Kidney tubule cell (primary cell): ENCODE measurements around the gene GPR45.
A peak's percentile ranks its signal among the peaks of the same experiment; 100 is the strongest.
"Not testable (repeated sequence)": the region's sequence is repeated elsewhere in the genome, so short reads cannot be mapped to it uniquely, and the experiment has no call there.

Experiments used
- DNase-seq: peaks from one replicate; pipeline ENCODE4 v3.0.0-alpha.2; 2018; ENCODE audit warnings: low spot score

The GPR45 gene, protein sequence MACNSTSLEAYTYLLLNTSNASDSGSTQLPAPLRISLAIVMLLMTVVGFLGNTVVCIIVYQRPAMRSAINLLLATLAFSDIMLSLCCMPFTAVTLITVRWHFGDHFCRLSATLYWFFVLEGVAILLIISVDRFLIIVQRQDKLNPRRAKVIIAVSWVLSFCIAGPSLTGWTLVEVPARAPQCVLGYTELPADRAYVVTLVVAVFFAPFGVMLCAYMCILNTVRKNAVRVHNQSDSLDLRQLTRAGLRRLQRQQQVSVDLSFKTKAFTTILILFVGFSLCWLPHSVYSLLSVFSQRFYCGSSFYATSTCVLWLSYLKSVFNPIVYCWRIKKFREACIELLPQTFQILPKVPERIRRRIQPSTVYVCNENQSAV

DNA sequence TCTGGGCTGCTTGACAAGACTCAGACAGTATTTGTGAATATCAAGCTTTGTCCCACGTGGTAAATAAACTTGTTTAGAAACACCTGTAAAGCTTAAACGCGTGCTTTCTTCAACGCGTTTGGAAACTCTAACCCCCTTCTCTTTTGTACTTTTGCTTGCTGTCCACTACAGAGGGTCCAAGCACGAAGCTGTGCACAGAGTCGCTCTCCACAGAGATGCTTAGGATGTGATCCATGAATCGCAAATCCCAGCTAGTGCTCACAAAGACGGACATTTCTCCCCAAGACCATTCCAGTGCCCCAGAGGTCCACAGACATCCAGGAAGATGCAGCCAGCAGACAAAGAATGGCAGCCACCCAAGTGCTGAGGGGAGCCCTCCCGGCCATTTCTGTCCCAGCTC, at the start of gene GPR45:
GPR45 (plus strand) TSS at position 301 of the 400 bp plus-strand sequence. CDS start 116 bp downstream, outside the sequence.
- no peak for DNase-seq

- peak; percentile 25 for DNase-seq
Observed at GRCh38 chr2:105194022-105194675, 47.4 kb upstream of the GPR45 start.

GRCh38 chr2:105196651-105197050, 44.9 kb upstream of the GPR45 start:
- no peak for DNase-seq

DNA sequence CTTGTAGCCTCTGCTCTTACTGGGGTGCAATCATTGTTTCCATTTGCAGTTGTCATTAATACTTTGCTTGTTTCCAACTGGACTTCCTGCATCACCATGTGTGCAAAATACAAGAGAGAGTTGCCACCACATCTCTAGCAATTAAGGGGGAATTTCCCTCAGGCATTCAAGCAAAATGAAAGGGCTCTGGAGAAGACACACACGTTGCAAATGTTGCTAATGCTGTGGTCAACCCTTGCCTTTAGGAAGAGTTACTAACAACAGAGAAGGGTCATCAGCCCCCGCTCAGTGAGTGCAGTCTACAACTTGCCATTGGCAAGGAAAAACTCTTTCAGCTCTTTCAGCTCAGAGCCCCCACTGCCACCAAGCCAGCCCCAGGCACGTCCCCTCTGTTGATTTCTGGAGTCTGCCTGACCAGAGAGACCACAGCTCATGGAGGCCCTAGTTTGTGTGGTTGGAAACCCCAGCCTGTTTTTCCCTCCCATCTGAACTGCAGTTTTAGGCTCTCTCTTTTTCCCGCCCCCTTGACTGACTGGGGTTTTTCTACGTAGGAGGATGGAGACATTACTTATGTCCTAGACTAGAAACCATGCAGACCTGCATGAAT, 25.9 kb upstream of the GPR45 start:
- DNase-seq, result no peak

DNA sequence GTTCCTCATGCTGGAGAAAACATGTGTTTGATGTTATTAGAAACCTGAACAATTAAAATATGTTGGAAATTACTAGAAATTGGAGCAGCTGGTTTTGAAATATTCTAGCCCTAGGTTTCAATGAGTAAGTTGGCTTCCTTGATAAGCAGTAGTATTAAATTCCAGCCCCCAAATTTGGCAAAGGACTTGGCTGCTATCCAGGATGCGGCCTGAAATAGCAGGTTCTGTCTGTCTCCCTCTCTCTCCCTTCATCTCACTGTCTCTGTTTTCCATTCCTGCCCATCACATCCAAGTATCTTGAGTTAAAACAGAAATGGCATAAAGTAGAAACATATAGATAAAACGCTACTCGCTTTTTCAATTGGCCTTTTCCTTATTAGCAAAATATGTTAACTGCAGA, 20.9 kb upstream of the GPR45 start:
- DNase-seq, result no peak

DNA sequence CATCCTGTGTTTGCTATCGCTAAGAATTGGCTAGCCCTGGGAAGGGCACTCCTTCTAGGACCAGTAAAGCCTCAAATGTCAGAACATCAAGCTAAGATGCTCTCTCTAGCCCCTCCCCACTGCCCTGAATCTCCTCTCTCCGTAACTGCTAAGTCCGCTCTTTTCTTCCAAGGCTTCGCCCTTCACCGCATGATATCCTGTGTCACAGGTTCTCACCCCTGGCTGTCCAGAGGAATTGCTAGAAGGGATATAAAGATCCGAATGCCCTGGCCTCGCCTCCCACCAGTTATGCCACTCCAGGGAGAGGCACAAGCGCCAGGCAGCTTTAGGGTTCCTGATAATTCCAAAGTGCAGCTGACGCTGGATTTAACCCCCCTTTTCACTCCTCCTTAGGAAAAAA, 17.1 kb upstream of the GPR45 start:
- DNase-seq, result no peak

- no peak for DNase-seq
Observed at GRCh38 chr2:105231232-105231619, 10.3 kb upstream of the GPR45 start.

DNA sequence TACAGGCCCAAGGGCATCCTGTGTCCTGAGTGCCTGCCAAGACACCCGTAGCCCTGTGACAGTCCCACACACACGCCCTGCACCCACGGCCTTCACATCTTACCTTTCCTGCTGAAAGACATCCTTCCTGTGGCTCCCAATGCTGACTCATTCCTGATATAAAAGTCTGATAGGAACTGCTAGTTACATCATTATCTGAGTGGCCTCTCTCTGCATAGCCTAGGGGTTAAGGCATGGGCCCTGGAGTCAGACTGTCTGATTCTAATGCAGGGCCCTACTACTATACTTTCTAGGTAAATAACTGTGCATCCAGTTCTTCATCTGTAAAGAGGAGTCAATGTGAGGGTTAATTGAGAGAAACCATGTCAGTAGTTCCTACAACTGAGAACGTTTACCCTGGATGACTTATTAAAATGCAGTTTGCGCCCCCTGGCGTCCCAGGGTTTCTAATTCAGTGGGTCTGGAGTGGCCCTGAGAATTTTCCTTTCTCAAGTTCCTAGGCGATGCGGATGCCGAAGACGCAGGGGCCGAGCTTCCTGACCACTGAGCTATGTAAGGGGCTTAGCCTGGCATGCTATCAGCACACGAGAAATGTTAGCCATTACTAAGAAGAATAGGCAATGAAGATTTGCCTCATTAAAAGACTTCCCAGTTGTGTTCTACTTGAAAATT, 6.0 kb upstream of the GPR45 start:
- peak; percentile 84 for DNase-seq

DNA sequence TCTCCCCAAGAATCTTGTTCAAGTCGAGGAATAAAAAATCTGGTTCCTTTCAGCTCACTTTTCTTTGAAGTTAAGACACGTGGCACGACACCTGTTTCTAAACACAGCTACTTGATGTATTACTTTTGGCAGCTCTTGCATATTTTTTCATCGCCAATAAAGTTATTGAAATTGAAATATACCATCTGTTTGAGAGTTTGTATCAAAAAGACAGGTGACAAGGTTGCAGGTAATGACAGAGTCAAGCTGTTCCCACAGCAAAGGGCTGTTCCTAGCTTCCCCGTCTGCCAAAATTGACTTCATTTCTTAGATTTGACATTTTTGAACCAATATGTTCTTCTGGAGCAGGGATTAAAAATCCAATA, 5.5 kb upstream of the GPR45 start:
- DNase-seq, result no peak

- DNase-seq, result no peak
Observed at GRCh38 chr2:105237045-105237765, 4.3 kb upstream of the GPR45 start.

DNA sequence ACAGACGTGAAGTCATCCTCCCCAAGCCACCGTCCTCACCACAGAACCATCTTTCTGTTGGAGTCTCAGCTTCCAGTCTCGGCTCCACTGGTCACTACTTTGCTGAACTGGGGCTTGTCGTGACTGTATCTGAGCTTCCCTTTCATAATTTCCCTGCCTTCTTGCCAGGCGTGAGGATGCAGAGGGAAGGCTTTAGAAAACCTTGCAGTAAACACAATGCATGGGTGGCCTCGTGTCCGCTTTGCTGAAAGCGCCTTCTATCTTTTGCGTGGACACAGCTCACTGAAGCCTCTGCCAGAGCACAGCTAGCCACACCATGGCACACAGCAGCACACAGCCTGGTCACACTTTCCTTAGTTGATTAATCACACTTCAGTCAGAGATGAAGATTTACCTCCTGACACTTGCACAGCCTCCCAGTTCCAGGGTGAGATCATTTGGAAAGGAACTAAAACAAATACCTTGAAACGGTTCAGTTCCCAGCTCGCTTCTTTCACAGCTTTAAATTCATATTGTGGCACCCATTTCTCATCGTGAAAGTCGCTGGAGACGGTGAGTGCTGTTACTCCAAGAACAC, 2.8 kb upstream of the GPR45 start:
- DNase-seq, result peak; percentile 95

DNA sequence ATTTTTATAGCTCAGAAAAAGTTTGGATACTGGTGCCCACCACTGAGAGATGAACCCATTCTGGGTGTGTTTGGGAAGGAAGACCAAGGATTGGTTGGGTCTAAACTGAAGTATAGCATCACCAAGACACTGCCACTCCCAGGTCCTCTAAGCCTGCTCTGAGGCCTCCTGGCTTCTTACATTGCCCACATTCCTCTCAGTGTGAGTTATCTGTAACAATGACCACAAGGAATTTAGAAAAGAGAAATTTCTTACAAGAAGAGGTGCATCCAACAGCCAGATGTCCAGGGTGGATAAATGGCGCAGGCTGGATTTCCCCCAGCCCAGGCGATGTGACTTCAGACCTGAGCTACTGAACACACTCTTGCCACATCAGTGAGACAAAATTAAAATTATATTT, 1.6 kb upstream of the GPR45 start:
- DNase-seq, result peak; percentile 96

- DNase-seq, result no peak
Observed at GRCh38 chr2:105242286-105242993, 897 bp downstream of the GPR45 start.

GRCh38 chr2:105243961-105244360, 2.4 kb downstream of the GPR45 start:
- no peak for DNase-seq

- no peak for DNase-seq
Observed at GRCh38 chr2:105244451-105244850, 2.9 kb downstream of the GPR45 start.

DNA sequence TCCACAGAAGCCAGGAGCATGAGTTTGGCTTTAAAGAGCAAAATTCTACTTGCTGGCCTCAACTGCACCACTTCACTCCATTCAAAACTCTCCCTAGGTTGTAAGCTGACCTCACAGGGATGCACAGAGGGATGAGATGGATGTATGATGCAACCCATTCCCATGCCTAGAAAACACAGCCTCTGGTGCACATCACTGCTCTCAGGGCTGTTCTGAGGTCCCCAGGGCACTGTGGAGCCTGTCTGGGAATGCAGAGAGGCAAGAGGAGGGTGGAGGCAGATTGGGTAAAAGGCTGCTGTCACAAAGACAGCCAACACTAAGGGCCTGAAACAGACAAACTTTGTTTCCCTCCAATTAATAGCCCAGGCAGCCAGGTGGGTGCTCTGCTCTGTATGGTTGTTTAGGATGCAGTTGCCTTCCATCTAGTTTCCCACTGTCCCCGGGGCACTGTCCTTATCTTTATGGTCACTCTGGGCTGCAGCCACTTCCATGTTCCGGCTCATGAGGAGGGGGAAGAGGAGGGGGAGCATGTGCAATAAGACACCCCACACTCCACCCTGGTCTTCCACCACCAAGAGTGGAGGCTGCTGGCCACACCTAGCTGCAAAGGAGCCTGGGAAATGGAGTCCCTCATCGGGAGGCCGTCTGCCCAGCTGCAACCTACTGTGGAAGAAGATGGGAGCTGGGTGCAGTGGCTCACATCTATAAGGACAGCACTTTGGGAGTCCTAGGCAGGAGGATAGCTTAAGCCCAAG, 7.0 kb downstream of the GPR45 start:
- no peak for DNase-seq

DNA sequence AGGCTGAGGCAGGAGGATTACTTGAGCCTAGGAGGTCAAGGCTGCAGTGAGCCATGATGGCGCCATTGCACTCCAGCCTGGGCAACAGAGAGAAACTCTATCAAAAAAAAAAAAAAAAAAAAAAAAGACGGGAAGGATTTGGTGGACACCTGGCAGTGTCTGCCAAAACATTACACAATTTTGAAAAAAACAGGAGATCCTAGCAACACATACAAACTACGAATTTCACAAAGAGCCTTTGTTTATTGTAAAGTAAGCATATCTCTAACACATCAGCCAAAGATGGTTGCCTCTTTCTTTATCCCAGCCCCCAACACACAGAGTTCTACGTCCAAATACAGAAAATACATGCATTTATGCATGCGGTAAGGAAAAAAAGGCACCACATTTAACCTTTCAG, 7.6 kb downstream of the GPR45 start:
- no peak for DNase-seq

- DNase-seq, result no peak
Observed at GRCh38 chr2:105249891-105250290, 8.3 kb downstream of the GPR45 start.

GRCh38 chr2:105251016-105251648, 9.6 kb downstream of the GPR45 start:
- not testable (repeated sequence) for DNase-seq

DNA sequence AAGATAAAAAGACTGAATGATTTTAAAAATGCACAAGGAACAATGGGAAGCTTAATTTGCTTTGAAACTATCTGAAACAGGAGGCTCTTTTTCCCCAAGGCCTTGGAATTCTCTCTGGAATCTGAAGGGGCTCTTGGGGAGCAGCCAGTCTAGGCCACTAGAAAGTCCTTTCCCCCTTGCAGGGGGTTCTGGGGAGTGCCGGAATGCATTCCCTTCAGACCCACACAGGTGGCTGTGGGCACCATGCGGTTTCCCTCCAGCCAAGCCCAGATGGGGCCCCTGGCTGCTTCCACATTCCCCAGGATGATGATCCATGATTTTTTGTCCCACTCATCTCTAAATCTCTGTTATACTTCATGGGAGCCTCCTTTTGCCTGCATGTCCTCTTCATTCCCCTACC, 10.7 kb downstream of the GPR45 start:
- DNase-seq, result no peak
